ENCODE measurements around the gene CSDE1. TPM values are rescaled to one million over a fixed set of nuclear protein-coding genes. Genes with fewer than 3 reads are reported as not detected.

The CSDE1 gene
- total and polyA plus RNA-seq, 4 donors: 135 to 591 (median 294) TPM

DNA sequence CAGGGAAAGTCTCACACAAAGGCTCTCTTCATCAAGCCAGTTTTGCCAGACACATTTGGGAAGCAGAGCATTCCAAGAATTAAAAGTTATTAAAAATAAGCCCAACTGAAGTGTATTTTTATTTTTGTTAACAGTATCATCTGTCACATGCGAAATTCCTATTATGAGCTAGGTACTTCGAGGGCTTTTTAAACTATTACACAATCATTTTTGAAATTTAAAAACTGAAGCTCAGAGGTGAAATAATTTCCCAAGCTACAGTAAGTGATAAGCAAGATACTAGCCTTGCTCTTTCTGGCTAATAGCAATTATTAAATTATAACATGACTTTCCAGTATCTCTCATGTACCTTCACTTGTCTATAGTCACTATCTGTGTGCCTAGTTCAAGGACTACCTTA, 29.2 kb downstream of the CSDE1 start:
- Histone ChIP-seq H3K27me3 (ENCODE audit: control insufficient read depth in 3 of 3, insufficient read depth in 3 of 3, low read length in 2 of 3) (no peaks in the 10 kb centered on the region), H3K27ac (ENCODE audit: low read depth in 1 of 2, low read length in 1 of 2) (no peak overlapping the region), H3K4me1 (ENCODE audit: control insufficient read depth in 5 of 5, insufficient read depth in 5 of 5, low read length in 5 of 5) (peaks cover 0 to 7% (median 0%) of the 10 kb centered on the region in 5 donors), H3K9me3 (ENCODE audit: control insufficient read depth in 4 of 4, insufficient read depth in 3 of 4, low read length in 3 of 4) (no peaks in the 10 kb centered on the region), H3K36me3 (ENCODE audit: control insufficient read depth in 4 of 4, insufficient read depth in 4 of 4, low read length in 4 of 4) (peaks cover 26 to 78% (median 47%) of the 10 kb centered on the region in 4 donors), H3K4me3 (no peak overlapping the region), H3K9ac (ENCODE audit: insufficient read depth in 1 of 2, low read length in 2 of 2) (no peak overlapping the region)
- ATAC-seq (ENCODE audit: insufficient read depth, low FRiP score) (no peak), DNase-seq (no peak)
- WGBS, 2 donors: 74 to 78% methylated on average over 2 of the region's 2 CpGs
- no peak for TF ChIP-seq CTCF (IDR thresholded peaks at IDR 0.05; ENCODE audit: control extremely low read depth, extremely low read depth)

- H3K4me3 ChIP-seq: no peak overlapping the region
- H3K4me1 ChIP-seq (ENCODE audit: control insufficient read depth in 5 of 5, insufficient read depth in 5 of 5, low read length in 5 of 5): peaks cover 0 to 3% (median 0%) of the 10 kb centered on the region in 5 donors
- ATAC-seq (ENCODE audit: insufficient read depth, low FRiP score) (no peak), DNase-seq (no peak)
- no peak overlapping the region for H3K9ac ChIP-seq (ENCODE audit: insufficient read depth in 1 of 2, low read length in 2 of 2)
- H3K27me3 ChIP-seq (ENCODE audit: control insufficient read depth in 3 of 3, insufficient read depth in 3 of 3, low read length in 2 of 3): no peaks in the 10 kb centered on the region
- peaks cover 23 to 86% (median 53%) of the 10 kb centered on the region in 4 donors for H3K36me3 ChIP-seq (ENCODE audit: control insufficient read depth in 4 of 4, insufficient read depth in 4 of 4, low read length in 4 of 4)
- H3K9me3 ChIP-seq (ENCODE audit: control insufficient read depth in 4 of 4, insufficient read depth in 3 of 4, low read length in 3 of 4): no peaks in the 10 kb centered on the region
- 76 to 82% methylated on average over 1 of the region's 1 CpG for WGBS, 2 donors
- TF ChIP-seq CTCF (IDR thresholded peaks at IDR 0.05; ENCODE audit: control extremely low read depth, extremely low read depth): no peak
- H3K27ac ChIP-seq (ENCODE audit: low read depth in 1 of 2, low read length in 1 of 2): no peak overlapping the region
These were observed 32.6 kb downstream of the CSDE1 start for GRCh38 chr1:114725230-114725629.

DNA sequence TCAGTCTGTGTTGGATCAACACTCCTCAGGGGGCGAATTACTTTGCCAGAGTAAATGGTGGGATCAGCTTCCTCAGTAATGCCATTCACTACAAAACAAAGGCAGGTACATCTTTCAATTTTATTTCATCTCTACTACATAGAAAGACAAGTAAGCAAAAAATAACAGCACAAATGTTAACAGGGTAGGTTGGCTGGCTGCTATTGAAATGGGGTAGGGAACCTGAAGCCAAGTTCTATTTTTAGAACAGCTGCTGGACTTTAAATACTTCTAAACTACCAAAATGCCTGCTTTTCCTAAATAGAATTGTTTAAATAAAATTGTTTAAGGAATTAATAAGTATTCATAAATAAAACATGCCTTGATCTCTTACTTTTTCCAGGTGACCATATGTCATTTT, 33.9 kb downstream of the CSDE1 start:
- Histone ChIP-seq H3K27ac (ENCODE audit: low read depth in 1 of 2, low read length in 1 of 2) (no peak overlapping the region), H3K9ac (ENCODE audit: insufficient read depth in 1 of 2, low read length in 2 of 2) (no peak overlapping the region), H3K4me1 (ENCODE audit: control insufficient read depth in 5 of 5, insufficient read depth in 5 of 5, low read length in 5 of 5) (peaks cover 0 to 3% (median 0%) of the 10 kb centered on the region in 5 donors), H3K4me3 (no peak overlapping the region), H3K36me3 (ENCODE audit: control insufficient read depth in 4 of 4, insufficient read depth in 4 of 4, low read length in 4 of 4) (peaks cover 29 to 88% (median 56%) of the 10 kb centered on the region in 4 donors), H3K9me3 (ENCODE audit: control insufficient read depth in 4 of 4, insufficient read depth in 3 of 4, low read length in 3 of 4) (no peaks in the 10 kb centered on the region), H3K27me3 (ENCODE audit: control insufficient read depth in 3 of 3, insufficient read depth in 3 of 3, low read length in 2 of 3) (no peaks in the 10 kb centered on the region)
- 94 to 96% methylated on average over 1 of the region's 1 CpG for WGBS, 2 donors
- no peak for TF ChIP-seq CTCF (IDR thresholded peaks at IDR 0.05; ENCODE audit: control extremely low read depth, extremely low read depth)
- no peak for DNase-seq
- no peak for ATAC-seq (ENCODE audit: insufficient read depth, low FRiP score)

- Histone ChIP-seq H3K9me3 (ENCODE audit: control insufficient read depth in 4 of 4, insufficient read depth in 3 of 4, low read length in 3 of 4) (no peaks in the 10 kb centered on the region), H3K36me3 (ENCODE audit: control insufficient read depth in 4 of 4, insufficient read depth in 4 of 4, low read length in 4 of 4) (peaks cover 34 to 88% (median 58%) of the 10 kb centered on the region in 4 donors), H3K4me3 (no peak overlapping the region), H3K27ac (ENCODE audit: low read depth in 1 of 2, low read length in 1 of 2) (no peak overlapping the region), H3K4me1 (ENCODE audit: control insufficient read depth in 5 of 5, insufficient read depth in 5 of 5, low read length in 5 of 5) (peaks cover 0 to 3% (median 0%) of the 10 kb centered on the region in 5 donors), H3K27me3 (ENCODE audit: control insufficient read depth in 3 of 3, insufficient read depth in 3 of 3, low read length in 2 of 3) (no peaks in the 10 kb centered on the region), H3K9ac (ENCODE audit: insufficient read depth in 1 of 2, low read length in 2 of 2) (no peak overlapping the region)
- WGBS, 2 donors: 0 to 43% methylated on average over 1 of the region's 1 CpG
- ATAC-seq (ENCODE audit: insufficient read depth, low FRiP score): no peak
- no peak for DNase-seq
- TF ChIP-seq CTCF (IDR thresholded peaks at IDR 0.05; ENCODE audit: control extremely low read depth, extremely low read depth): no peak
These were observed 34.3 kb downstream of the CSDE1 start for GRCh38 chr1:114723457-114723856.

All from lung (tissue), 12 donors.